GM19452 (cell line): ENCODE measurements around the gene WNT7A.

Experiments used
- ATAC-seq: cut with Tn5 transposase; IDR thresholded peaks from one replicate; pipeline ENCODE4 v1.9.1; 2021; ENCODE audit not compliant: unreplicated experiment

The WNT7A gene

DNA sequence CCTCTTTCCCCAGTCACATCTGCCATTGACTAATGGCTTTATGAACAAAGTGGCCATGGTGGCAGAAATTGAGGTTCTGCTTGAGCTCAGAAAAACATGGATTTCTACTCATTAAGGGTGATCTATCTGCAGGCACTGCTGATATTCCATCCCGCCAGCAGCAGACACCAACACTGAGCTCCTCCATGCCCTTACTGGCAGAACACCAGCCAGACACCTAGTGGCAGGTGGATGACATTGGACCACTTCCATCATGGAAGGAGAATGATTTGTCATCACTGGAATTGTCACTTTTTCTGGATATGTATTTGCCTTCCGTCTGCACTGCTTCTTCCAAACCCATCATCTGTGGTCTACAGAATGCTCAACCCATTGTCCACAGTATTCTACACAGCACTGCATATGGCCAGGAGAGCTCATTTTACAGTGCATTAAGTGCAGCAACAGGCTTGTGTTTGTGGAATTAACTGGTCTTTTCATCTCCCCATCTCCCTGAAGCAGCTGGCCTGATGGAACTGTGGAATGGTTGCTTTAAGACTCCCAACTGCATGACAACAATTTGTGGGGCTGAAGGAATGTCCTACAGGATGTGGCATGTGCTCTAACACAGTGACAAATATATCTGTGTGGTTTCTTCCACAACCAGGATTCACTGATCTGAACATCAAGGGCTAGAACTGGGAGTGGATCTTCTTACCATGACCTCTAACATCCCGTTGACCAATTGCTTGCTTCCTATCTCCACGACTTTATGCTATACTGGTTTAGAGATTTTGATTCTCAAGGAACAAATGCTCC, 103.4 kb downstream of the WNT7A start:
- ATAC-seq = no peak

DNA sequence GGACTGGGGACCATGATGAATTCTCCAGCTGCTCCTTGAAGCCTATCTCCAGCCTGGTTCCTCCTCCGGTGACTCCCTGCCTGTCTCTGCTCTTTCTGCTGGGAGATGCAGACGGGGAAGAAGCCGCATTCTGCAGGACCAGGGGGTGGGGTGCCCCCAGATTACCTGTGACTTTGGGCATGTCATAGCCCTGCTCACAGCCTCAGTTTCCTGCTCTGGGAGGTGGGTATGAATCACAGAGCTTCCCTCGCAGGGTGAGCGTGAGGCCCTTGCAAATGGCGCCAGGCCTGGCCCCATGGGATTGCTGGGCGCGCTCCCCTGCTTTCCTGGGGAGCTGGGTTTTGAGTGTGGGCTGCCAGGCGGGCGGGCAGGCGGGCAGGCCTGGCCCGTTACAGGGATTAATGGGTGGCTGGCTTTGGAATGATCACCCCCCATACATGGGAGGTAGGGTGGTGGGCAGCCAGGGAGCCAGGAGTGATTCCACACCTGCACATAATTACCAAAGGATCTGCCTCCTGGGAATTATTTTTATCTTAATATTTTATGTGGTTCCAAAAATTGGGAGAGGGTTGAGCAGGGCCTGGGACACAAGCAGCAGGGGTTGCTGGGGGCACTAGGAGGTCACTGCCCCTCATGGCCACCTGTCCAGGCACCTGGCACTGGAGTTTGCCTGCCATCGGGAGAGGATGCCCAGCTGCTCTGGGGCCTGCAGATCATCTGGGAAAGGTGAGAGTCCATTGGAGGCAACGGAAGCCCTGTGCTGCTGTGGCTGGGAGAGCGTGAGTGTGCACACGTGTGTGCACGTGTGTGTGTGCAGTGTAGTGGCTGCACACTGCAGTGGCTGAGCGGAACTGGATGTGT, 106.8 kb downstream of the WNT7A start:
- ATAC-seq = no peak

DNA sequence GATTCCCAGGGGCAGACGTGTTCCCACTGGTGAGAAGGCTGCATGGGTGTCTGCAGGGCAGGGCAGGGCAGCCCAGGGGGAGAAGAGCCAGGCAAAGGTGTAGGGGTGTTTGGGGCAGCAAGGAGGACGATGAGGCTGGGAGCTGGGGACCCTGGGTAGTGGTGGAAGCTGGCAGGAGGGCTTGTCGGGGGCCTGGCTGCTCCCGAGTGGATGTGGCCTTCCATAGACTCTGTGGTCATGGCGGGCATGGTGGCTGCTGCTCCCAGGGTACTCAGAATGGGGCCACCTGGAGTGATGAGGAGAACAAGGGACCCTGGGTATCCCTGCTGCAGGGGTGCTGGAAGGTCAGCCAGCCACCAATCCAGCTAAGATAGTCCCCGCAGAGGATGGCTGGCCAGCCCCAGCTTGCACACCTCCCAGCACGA, 107.5 kb downstream of the WNT7A start:
- no peak for ATAC-seq

DNA sequence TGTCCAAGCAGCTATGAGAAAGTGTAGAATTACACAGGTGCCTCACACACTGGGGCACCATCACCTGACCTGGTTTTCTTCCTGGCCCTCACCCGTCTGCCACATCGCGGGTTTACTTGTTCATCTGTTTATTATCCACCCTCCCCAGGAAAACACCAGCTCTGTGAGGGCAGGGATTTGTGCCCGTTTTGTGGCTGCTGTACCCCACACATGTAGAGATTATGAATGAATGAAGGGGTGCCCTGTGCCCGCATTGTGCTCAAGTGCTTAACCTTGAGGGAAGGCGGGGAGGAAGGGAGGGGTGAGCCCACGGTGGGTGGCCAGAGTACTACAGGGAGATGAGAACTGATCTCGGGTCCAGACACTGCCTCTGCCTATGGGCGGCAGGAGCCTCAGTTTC, 108.4 kb downstream of the WNT7A start:
- ATAC-seq = no peak

DNA sequence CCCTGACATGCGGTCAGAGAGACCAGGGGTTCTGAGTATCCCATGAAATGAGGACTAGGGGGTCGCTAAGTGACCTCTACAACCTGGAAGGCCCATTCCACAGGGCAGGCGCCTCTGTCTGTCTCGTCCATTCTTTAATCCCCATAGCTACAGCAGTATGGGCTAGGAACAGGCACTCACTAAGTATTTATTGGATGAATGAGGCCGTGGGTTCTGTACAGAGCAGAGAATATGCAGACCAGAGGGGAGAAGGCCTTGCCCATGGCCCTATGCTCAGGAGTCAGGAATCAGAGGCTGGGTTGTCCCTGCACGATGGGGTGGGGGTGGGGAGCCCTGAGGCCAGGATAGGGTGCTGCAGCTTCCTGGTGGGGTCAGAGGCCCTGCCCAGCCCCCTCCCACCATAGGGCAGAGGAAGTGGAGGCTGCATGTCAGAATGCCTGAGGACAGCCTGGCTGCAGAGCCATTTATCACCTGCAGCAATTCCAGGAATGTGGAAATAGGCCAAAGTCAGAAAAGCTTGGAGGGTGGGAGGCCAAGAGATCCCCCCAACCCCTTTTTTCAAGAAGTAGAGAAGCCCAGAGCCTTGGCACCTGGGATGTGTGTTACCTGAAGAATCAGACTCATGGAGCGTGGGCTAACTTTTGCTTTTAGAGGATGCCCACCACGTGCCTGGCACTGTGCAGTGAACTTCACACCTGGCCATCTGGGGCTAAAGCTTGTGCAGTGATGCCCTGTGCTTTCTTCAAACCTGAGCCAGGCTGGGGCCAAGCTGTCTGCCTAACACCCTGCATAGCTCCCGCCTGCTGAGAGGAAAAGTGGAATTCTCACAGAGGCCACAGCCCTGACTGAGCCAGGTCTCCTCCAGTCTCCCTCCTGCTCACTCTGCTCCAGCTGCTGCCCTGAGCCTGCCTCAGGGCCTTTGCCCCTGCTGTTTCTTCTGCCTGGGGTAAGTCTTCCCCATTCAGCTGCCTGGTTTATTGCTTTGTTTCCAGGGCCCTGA, 109.4 kb downstream of the WNT7A start:
- no peak for ATAC-seq

DNA sequence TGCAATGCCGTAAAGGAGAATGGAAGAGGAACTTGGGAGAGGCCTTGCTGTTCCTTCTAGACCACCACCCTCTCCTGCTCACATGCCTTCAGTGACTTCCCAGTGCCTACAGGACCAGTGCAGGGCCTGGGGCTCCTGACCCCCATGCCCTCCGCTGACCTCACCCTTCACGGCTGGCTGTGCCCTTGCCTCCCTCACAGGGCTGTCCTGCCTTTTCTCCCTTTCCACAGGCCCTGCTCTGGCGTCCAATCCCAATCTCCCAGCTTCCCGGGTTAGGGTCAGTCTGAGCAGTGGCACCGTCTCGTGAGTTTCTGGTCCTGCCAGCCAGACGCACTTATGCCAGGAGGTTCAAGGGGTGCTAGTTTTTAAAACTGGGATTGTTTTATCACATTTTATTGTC, 110.4 kb downstream of the WNT7A start:
- no peak for ATAC-seq

DNA sequence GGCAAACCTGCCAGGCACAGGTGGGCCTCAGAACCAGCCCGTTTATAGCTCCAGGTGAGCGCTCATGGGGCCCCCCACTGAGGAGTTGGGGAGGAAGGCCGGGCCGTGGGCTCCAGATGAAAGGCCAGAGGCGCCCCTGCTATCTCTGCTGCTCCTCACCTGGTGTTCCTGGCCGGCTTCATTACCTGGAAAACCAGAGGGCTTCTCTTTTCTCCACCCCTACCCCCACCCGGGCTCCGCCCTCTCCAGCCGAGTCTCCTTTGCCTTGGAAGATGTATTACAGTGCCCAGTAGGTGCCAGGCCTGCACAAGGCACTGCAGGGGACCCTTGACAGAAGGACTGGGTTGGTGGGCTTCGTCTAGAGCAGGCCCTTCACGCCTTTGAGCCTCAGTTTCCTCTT, 111.4 kb downstream of the WNT7A start:
- ATAC-seq = no peak

DNA sequence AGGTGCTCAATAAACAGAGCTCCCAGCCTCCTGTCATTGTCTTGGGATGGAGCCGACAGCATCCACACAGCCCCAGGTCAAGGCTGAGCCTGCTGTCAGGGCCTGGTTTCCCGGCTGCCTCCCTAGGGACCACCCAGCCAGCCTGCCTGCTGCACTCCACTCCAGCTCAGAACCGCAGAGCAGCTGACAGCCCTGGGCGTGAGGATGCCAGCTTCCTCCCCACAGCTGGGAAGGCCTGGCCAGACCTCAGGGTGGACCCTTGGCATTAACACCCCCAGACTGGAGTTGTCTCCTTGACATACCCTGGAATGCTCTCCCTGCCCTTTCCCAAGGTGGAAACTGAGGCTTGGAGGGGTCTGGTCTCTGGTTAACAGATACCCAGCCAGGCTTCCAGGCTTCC, 112.0 kb downstream of the WNT7A start:
- ATAC-seq = no peak

DNA sequence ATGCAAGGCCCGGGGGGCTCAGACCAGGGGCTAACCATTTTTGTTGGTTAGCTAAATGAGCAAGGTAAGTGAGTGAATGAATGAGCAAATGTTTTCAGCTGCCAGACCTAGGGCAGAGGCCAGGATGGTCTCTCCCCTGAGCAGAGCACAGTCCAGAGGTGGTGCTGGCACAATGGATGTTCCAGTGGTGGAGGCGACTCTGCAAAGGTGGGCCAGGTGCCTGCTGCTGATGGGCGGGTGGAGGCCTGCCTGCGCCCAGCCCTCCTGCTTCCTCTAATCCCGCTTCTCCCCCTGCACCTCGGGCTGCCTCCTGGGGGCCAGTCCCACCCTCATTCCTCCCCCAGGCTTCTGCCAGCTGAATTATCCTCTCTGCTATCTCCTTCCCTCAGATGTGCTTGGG, 112.8 kb downstream of the WNT7A start:
- ATAC-seq = no peak
